GM12891 (cell line): ENCODE results near the gene INPP1. TPM values are rescaled to one million over a fixed set of nuclear protein-coding genes. Genes with fewer than 3 reads are reported as not detected.
"Not testable (repeated sequence)": the region's sequence is repeated elsewhere in the genome, so short reads cannot be mapped to it uniquely, and the experiment has no call there.

ENCODE experiments used
- DNase-seq: peaks from one replicate; pipeline ENCODE4 v3.0.0; 2011; ENCODE audit warnings: low spot score; ENCODE audit not compliant: insufficient read length
- FAIRE-seq: peaks from 2 replicates; lab custom pipeline; 2011; peaks lifted over from hg19 to GRCh38; lab: Jason Lieb, UNC
- PAX5 ChIP-seq: IDR thresholded peaks from 2 replicates; pipeline ENCODE4 v1.6.1; 2011; ENCODE audit warnings: low read length, moderate library complexity, mild to moderate bottlenecking; ENCODE audit not compliant: insufficient read depth, severe bottlenecking
- POLR2A ChIP-seq: IDR thresholded peaks from 2 replicates; pipeline ENCODE4 v1.6.1; 2011; ENCODE audit warnings: low read depth, low read length, control low read depth
- POLR2AphosphoS5 ChIP-seq: IDR thresholded peaks from 2 replicates; pipeline ENCODE4 v1.6.1; 2011; ENCODE audit warnings: low read depth, low read length, control low read depth
- POU2F2 ChIP-seq: IDR thresholded peaks from 2 replicates; pipeline ENCODE4 v1.6.1; 2011; ENCODE audit warnings: low read depth, mild to moderate bottlenecking, control low read depth, low read length, moderate library complexity
- SPI1 ChIP-seq: IDR thresholded peaks from 2 replicates; pipeline ENCODE4 v1.6.1; 2011; ENCODE audit warnings: low read depth, low read length, control low read depth
- TAF1 ChIP-seq: IDR thresholded peaks from 2 replicates; pipeline ENCODE4 v1.6.1; 2011; ENCODE audit warnings: low read depth, low read length, control low read depth
- polyA plus RNA-seq: library from polyadenylated mRNA; unstranded; fragments of >200 nt; gene quantifications from one replicate; pipeline ENCODE4 v1.2.1, GENCODE V29; 2012; ENCODE audit warnings: low read depth, missing spikeins, inconsistent platforms; ENCODE audit not compliant: missing spikeins

The INPP1 gene
- polyA plus RNA-seq = 8.3 TPM

- DNase-seq = peak; percentile 52
- no peak for FAIRE-seq
- TF ChIP-seq POLR2AphosphoS5 (no peak), PAX5 (no peak), TAF1 (no peak), POU2F2 (no peak), SPI1 (no peak)
Measured at GRCh38 chr2:190343536-190344275, at the start of gene INPP1. TSS of gene INPP1 (plus strand) at chr2:190343589. CDS start at chr2:190360103, 16,514 bp downstream.

DNA sequence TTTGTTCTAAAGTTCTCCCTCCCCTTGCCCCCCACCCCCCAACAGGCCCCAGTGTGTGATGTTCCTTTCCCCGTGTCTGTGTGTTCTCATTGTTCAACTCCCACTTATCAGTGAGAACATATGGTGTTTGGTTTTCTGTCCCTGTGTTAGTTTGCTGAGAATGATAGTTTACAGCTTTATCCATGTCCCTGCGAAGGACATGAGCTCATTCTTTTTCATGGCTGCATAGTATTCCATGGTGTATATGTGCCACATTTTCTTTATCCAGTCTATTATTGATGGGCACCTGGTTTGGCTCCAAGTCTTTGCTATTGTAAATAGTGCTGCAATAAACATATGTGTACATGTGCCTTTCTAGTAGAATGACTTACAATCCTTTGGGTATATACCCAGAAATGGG, 45.5 kb upstream of the INPP1 start:
- DNase-seq, FAIRE-seq: not testable (repeated sequence)

GRCh38 chr2:190301032-190301431, 42.4 kb upstream of the INPP1 start:
- DNase-seq = no peak
- TF ChIP-seq PAX5 (no peak), TAF1 (no peak), POLR2AphosphoS5 (no peak), POLR2A (no peak), POU2F2 (no peak), SPI1 (no peak)
- no peak for FAIRE-seq

DNA sequence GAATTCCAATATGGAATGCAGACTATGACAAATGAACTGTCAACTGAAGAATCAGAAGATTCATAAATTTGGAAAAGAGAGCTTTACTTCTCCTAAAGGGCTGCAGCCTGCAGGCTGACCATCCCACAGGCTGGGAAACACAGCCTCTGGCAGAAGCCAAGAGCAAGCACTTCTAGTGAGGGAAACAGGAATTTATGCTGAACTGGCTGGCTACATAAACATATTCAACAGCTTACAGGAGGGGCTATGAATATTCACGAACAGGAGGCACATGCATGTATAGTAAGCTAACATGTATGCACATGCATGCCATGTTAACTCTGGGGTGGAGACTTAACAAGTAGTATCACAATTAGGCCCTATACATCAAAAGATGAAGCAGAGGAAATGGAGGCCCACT, 41.3 kb upstream of the INPP1 start:
- DNase-seq (no peak), FAIRE-seq (peak; percentile 28)
- no peak for TF ChIP-seq TAF1
- no peak for TF ChIP-seq POU2F2
- TF ChIP-seq PAX5 = no peak
- no peak for TF ChIP-seq POLR2AphosphoS5
- TF ChIP-seq SPI1 = no peak
- no peak for TF ChIP-seq POLR2A

- no peak for DNase-seq
Measured at GRCh38 chr2:190303647-190304046, 39.7 kb upstream of the INPP1 start.

GRCh38 chr2:190304404-190304803, 39.0 kb upstream of the INPP1 start:
- FAIRE-seq (no peak), DNase-seq (no peak)
- TF ChIP-seq POLR2A = no peak
- TF ChIP-seq POLR2AphosphoS5 = no peak
- TF ChIP-seq TAF1 = no peak
- TF ChIP-seq PAX5 = no peak
- no peak for TF ChIP-seq POU2F2
- no peak for TF ChIP-seq SPI1

More at GRCh38 chr2:190303647-190304046, 39.7 kb upstream of the INPP1 start:
- TF ChIP-seq POLR2A = no peak
- no peak for TF ChIP-seq TAF1
- no peak for TF ChIP-seq PAX5
- no peak for TF ChIP-seq SPI1
- FAIRE-seq = no peak

DNA sequence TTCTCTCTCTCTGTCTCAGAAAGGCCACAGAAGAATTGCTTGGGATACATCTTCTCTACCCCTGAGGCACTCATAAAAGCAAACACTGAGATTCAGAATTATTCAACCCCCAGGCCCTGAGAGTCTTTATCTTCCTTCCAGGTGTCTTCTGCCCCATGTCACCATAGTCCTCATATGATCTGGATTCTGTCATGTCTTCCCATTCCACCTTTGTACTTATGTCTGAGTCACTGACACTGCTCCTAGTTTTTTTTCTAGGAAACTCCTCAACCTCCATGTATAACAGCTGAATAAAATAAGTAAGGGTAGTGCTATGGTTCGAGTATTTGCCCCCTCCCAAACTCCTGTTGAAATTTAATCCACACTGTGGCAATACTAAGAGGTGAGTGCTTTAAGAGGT, 35.4 kb upstream of the INPP1 start:
- FAIRE-seq (no peak), DNase-seq (no peak)
- TF ChIP-seq SPI1 = no peak
- TF ChIP-seq POU2F2 = no peak
- no peak for TF ChIP-seq POLR2A
- no peak for TF ChIP-seq TAF1
- no peak for TF ChIP-seq POLR2AphosphoS5
- TF ChIP-seq PAX5 = no peak

- no peak for DNase-seq
- TF ChIP-seq POU2F2 (no peak), SPI1 (no peak), PAX5 (no peak), TAF1 (no peak), POLR2A (no peak), POLR2AphosphoS5 (no peak)
- FAIRE-seq = no peak
Measured at GRCh38 chr2:190311893-190312634, 31.3 kb upstream of the INPP1 start.

DNA sequence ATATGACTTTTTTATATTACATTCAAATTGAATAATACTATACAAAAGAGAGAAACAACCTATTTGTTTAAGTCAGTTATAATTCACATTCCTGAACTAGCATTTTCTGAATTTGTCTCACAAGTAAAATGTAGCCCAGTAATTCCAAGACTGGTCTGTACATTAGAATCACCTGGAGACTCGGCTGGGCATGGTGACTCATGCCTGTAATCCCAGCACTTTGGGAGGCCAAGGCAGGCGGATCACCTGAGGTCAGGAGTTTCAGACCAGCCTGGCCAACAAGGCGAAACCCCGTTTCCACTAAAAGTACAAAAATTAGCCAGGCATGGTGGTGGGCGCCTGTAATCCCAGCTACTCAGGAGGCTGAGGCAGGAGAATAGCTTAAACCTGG, 30.8 kb upstream of the INPP1 start:
- not testable (repeated sequence) for FAIRE-seq, DNase-seq

GRCh38 chr2:190313880-190314279, 29.5 kb upstream of the INPP1 start:
- DNase-seq = no peak
- no peak for TF ChIP-seq PAX5
- no peak for TF ChIP-seq TAF1
- TF ChIP-seq POU2F2 = no peak
- TF ChIP-seq SPI1 = no peak
- TF ChIP-seq POLR2AphosphoS5 = no peak
- TF ChIP-seq POLR2A = no peak
- no peak for FAIRE-seq

GRCh38 chr2:190315273-190315672, 28.1 kb upstream of the INPP1 start:
- FAIRE-seq (no peak), DNase-seq (no peak)
- no peak for TF ChIP-seq POU2F2
- TF ChIP-seq POLR2A = no peak
- TF ChIP-seq TAF1 = no peak
- TF ChIP-seq PAX5 = no peak
- no peak for TF ChIP-seq POLR2AphosphoS5
- TF ChIP-seq SPI1 = no peak
